NCI-H774 (cell line): ENCODE measurements around the gene PARD3.

Experiments used
- DNase-seq: peaks from one replicate; lab custom pipeline; 2025; lab: John Stamatoyannopoulos, UW

Gene PARD3

GRCh38 chr10:34340934-34341333 lies 474.2 kb downstream of the PARD3 start:
- DNase-seq, result no peak

GRCh38 chr10:34339816-34340553 lies 475.1 kb downstream of the PARD3 start:
- DNase-seq, result no peak

GRCh38 chr10:34337917-34338316 lies 477.2 kb downstream of the PARD3 start:
- DNase-seq, result no peak

GRCh38 chr10:34335960-34336690 lies 479.0 kb downstream of the PARD3 start:
- DNase-seq, result no peak

GRCh38 chr10:34334908-34335307 lies 480.2 kb downstream of the PARD3 start:
- no peak for DNase-seq

- no peak for DNase-seq
Measured at GRCh38 chr10:34333513-34333912, 481.6 kb downstream of the PARD3 start.

GRCh38 chr10:34327184-34327583 lies 487.9 kb downstream of the PARD3 start:
- DNase-seq, result no peak

GRCh38 chr10:34323192-34323591 lies 491.9 kb downstream of the PARD3 start:
- DNase-seq, result no peak

- DNase-seq, result peak; percentile 41
Measured at GRCh38 chr10:34320265-34320664, 494.8 kb downstream of the PARD3 start.

GRCh38 chr10:34319197-34319846 lies 495.8 kb downstream of the PARD3 start:
- DNase-seq, result peak; percentile 84

GRCh38 chr10:34316154-34316553 lies 498.9 kb downstream of the PARD3 start:
- DNase-seq, result no peak

GRCh38 chr10:34314457-34314856 lies 500.6 kb downstream of the PARD3 start:
- DNase-seq, result no peak

- no peak for DNase-seq
Measured at GRCh38 chr10:34313888-34314287, 501.2 kb downstream of the PARD3 start.

- DNase-seq, result no peak
Measured at GRCh38 chr10:34313353-34313752, 501.7 kb downstream of the PARD3 start.

GRCh38 chr10:34311679-34312078 lies 503.4 kb downstream of the PARD3 start:
- DNase-seq, result no peak

- no peak for DNase-seq
Measured at GRCh38 chr10:34310234-34310633, 504.9 kb downstream of the PARD3 start.

- no peak for DNase-seq
Measured at GRCh38 chr10:34305189-34305588, 509.9 kb downstream of the PARD3 start.

GRCh38 chr10:34303022-34303421 lies 512.1 kb downstream of the PARD3 start:
- no peak for DNase-seq

- DNase-seq, result peak; percentile 8
Measured at GRCh38 chr10:34299105-34299611, 515.9 kb downstream of the PARD3 start.

- no peak for DNase-seq
Measured at GRCh38 chr10:34298346-34298818, 516.7 kb downstream of the PARD3 start.

- peak; percentile 22 for DNase-seq
Measured at GRCh38 chr10:34297541-34298345, 517.4 kb downstream of the PARD3 start.

GRCh38 chr10:34295142-34295548 lies 520.0 kb downstream of the PARD3 start:
- no peak for DNase-seq
